ENCODE data around the gene ZSWIM3. TPM values are rescaled to one million over a fixed set of nuclear protein-coding genes. Genes with fewer than 3 reads are reported as not detected.
A peak's percentile ranks its signal among the peaks of the same experiment; 100 is the strongest.

The ZSWIM3 gene
- total and polyA plus RNA-seq, 2 donors (not counting 1 experiment from before 2014, with no cell fraction given), result 3.6 to 7.6 TPM

GRCh38 chr20:45917790-45918141, 60.4 kb downstream of the ZSWIM3 start:
- no peak overlapping the region for H2AFZ ChIP-seq (ENCODE audit: low read length)
- H3K27ac ChIP-seq (ENCODE audit: insufficient read depth, low read length), result peak overlapping the region; percentile 18
- DNase-seq (ENCODE audit: low read depth in 2 of 2), result peak; percentile 49 to 71

DNA sequence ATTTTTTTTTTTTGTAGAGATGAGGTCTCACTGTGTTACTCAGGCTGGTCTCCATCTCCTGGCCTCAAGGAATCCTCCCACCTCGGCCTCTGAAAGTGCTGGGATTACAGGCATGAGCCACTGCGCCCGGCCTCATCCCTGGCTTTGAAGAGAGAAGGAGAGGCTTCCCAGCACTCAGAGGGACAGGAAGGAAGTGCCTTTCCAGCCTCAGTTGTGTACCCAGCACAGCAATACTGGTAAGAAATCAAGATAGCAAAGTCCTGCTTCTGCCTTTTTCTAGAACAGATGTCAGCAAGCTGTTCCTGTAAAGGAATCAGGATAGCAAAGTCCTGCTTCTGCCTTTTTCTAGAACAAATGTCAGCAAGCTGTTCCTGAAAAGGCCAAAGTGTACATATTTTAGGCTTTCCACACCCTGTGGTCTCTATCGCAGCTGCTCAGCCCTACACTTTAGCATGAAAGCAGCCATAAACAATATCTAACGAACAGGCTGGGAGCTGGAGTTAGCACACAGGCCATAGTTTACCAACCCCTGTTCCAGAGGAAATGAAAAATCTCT, 60.8 kb downstream of the ZSWIM3 start:
- Histone ChIP-seq H3K79me2 (ENCODE audit: control insufficient read depth, insufficient read depth, low read length) (no peaks in the 10 kb centered on the region), H3K4me1 (ENCODE audit: control insufficient read depth, extremely low read depth, insufficient read depth, low read length) (peaks cover 21% of the 10 kb centered on the region), H2AFZ (ENCODE audit: low read length) (peak overlapping the region; percentile 10), H3K4me3 (replicated peaks in 1 of 4; ENCODE audit: control extremely low read depth in 1 of 4, insufficient read depth in 1 of 4, low read depth in 3 of 4, low read length in 4 of 4) (no peak overlapping the region), H3K9ac (ENCODE audit: insufficient read depth, low read length) (no peak overlapping the region), H3K4me2 (ENCODE audit: extremely low read depth, insufficient read depth, low read length) (no peak overlapping the region), H3K36me3 (ENCODE audit: control insufficient read depth, insufficient read depth, low read length) (no peaks in the 10 kb centered on the region), H3K27ac (ENCODE audit: insufficient read depth, low read length) (peak overlapping the region; percentile 18), H3K9me3 (ENCODE audit: control insufficient read depth, insufficient read depth, low read depth, low read length) (no peaks in the 10 kb centered on the region), H4K20me1 (ENCODE audit: control insufficient read depth, extremely low read depth, insufficient read depth, low read length) (no peaks in the 10 kb centered on the region), H3K27me3 (ENCODE audit: control insufficient read depth, insufficient read depth, low read length) (no peaks in the 10 kb centered on the region)
- peak; percentile 6 to 91 for DNase-seq (ENCODE audit: low read depth in 2 of 2)
- no peak for TF ChIP-seq EZH2 (IDR thresholded peaks at IDR 0.05; ENCODE audit: low read length, missing control alignments)
- TF ChIP-seq, protein P1, sequence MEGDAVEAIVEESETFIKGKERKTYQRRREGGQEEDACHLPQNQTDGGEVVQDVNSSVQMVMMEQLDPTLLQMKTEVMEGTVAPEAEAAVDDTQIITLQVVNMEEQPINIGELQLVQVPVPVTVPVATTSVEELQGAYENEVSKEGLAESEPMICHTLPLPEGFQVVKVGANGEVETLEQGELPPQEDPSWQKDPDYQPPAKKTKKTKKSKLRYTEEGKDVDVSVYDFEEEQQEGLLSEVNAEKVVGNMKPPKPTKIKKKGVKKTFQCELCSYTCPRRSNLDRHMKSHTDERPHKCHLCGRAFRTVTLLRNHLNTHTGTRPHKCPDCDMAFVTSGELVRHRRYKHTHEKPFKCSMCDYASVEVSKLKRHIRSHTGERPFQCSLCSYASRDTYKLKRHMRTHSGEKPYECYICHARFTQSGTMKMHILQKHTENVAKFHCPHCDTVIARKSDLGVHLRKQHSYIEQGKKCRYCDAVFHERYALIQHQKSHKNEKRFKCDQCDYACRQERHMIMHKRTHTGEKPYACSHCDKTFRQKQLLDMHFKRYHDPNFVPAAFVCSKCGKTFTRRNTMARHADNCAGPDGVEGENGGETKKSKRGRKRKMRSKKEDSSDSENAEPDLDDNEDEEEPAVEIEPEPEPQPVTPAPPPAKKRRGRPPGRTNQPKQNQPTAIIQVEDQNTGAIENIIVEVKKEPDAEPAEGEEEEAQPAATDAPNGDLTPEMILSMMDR (conservative IDR thresholded peaks at IDR 0.05 in 1 of 2, IDR thresholded peaks at IDR 0.05 in 1 of 2; ENCODE audit: low read depth in 1 of 2, low read length in 2 of 2), result no peak

More at GRCh38 chr20:45917790-45918141, 60.4 kb downstream of the ZSWIM3 start:
- peaks cover 21% of the 10 kb centered on the region for H3K4me1 ChIP-seq (ENCODE audit: control insufficient read depth, extremely low read depth, insufficient read depth, low read length)
- no peaks in the 10 kb centered on the region for H4K20me1 ChIP-seq (ENCODE audit: control insufficient read depth, extremely low read depth, insufficient read depth, low read length)
- H3K4me3 ChIP-seq (replicated peaks in 1 of 4; ENCODE audit: control extremely low read depth in 1 of 4, insufficient read depth in 1 of 4, low read depth in 3 of 4, low read length in 4 of 4), result no peak overlapping the region
- TF ChIP-seq, protein P1 (conservative IDR thresholded peaks at IDR 0.05 in 1 of 2, IDR thresholded peaks at IDR 0.05 in 1 of 2; ENCODE audit: low read depth in 1 of 2, low read length in 2 of 2), result no peak
- no peak for TF ChIP-seq EZH2 (IDR thresholded peaks at IDR 0.05; ENCODE audit: low read length, missing control alignments)
- H3K9ac ChIP-seq (ENCODE audit: insufficient read depth, low read length), result no peak overlapping the region
- H3K4me2 ChIP-seq (ENCODE audit: extremely low read depth, insufficient read depth, low read length), result no peak overlapping the region
- no peaks in the 10 kb centered on the region for H3K9me3 ChIP-seq (ENCODE audit: control insufficient read depth, insufficient read depth, low read depth, low read length)
- H3K79me2 ChIP-seq (ENCODE audit: control insufficient read depth, insufficient read depth, low read length), result no peaks in the 10 kb centered on the region
- H3K27me3 ChIP-seq (ENCODE audit: control insufficient read depth, insufficient read depth, low read length), result no peaks in the 10 kb centered on the region
- H3K36me3 ChIP-seq (ENCODE audit: control insufficient read depth, insufficient read depth, low read length), result no peaks in the 10 kb centered on the region

DNA sequence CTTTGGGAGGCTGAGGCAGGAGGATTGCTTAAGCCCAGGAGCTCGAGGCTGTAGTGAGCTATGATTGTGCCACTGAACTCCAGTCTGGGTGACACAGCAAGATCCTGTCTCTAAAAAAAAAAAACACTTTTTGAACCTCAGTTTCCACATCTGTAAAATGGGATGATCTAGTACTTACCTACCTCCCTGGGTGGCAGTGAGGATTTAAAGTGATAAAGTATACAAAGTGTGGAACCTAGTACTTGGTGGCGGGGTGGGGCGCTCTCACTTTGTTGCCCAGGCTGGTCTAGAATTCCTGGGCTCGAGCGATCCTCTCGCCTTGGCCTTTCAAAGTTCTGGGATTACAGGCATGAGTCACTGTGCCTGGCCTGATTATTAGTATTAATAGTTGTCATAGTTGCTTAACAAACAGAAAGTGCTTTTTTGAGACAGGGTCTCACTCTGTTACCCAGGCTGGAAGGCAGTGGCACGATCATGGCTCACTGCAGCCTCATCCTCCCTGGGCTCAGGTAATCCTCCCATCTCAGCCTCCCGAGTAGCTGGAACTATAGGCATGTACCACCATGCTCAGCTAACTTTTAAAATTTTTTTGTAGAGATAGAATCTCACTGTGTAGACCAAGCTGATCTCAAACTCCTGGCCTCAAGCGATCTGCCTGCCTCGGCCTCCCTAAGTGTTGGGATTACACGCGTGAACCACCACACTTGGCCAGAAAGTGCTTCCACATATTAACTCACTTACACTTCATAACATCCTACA, 61.5 kb downstream of the ZSWIM3 start:
- peak overlapping the region; percentile 18 for H3K27ac ChIP-seq (ENCODE audit: insufficient read depth, low read length)
- peaks cover 21% of the 10 kb centered on the region for H3K4me1 ChIP-seq (ENCODE audit: control insufficient read depth, extremely low read depth, insufficient read depth, low read length)
- H3K9ac ChIP-seq (ENCODE audit: insufficient read depth, low read length), result no peak overlapping the region
- DNase-seq (ENCODE audit: low read depth in 2 of 2), result peak; percentile 29 to 44
- no peak overlapping the region for H3K4me2 ChIP-seq (ENCODE audit: extremely low read depth, insufficient read depth, low read length)
- H3K36me3 ChIP-seq (ENCODE audit: control insufficient read depth, insufficient read depth, low read length), result no peaks in the 10 kb centered on the region
- H3K27me3 ChIP-seq (ENCODE audit: control insufficient read depth, insufficient read depth, low read length), result no peaks in the 10 kb centered on the region
- H2AFZ ChIP-seq (ENCODE audit: low read length), result no peak overlapping the region
- H3K9me3 ChIP-seq (ENCODE audit: control insufficient read depth, insufficient read depth, low read depth, low read length), result no peaks in the 10 kb centered on the region
- H3K79me2 ChIP-seq (ENCODE audit: control insufficient read depth, insufficient read depth, low read length), result no peaks in the 10 kb centered on the region
- no peaks in the 10 kb centered on the region for H4K20me1 ChIP-seq (ENCODE audit: control insufficient read depth, extremely low read depth, insufficient read depth, low read length)
- H3K4me3 ChIP-seq (replicated peaks in 1 of 4; ENCODE audit: control extremely low read depth in 1 of 4, insufficient read depth in 1 of 4, low read depth in 3 of 4, low read length in 4 of 4), result no peak overlapping the region
- TF ChIP-seq, protein P1 (conservative IDR thresholded peaks at IDR 0.05 in 1 of 2, IDR thresholded peaks at IDR 0.05 in 1 of 2; ENCODE audit: low read depth in 1 of 2, low read length in 2 of 2), result no peak
- TF ChIP-seq EZH2 (IDR thresholded peaks at IDR 0.05; ENCODE audit: low read length, missing control alignments), result no peak

All from fibroblast of lung (primary cell).